Endothelial cell of umbilical vein (primary cell): Measurements from ENCODE around the gene SPTLC1. TPM values are rescaled to one million over a fixed set of nuclear protein-coding genes. Genes with fewer than 3 reads are reported as not detected.

Experiments used
- BruUV-seq: library from RNA; stranded (reverse); fragments of 400-500 nt; replicated peaks from 2 replicates; lab custom pipeline; 2021; lab: Mats Ljungman, UMichigan
- CTCF ChIA-PET: fragments of 300-600, 350-600 bp; sonication (Branson Sonifier 250); formaldehyde crosslinking; loops from one replicate; lab custom pipeline; 2021; ENCODE audit warnings: antibody characterized with exemption, inconsistent platforms; lab: Charles Lee
- POLR2A ChIA-PET: fragments of 300-600, 350-600 bp; sonication (Branson Sonifier 250); formaldehyde crosslinking; loops from one replicate; lab custom pipeline; 2021; ENCODE audit warnings: antibody characterized with exemption, inconsistent platforms; lab: Charles Lee
- DNase-seq: peaks from one replicate; pipeline ENCODE4 v3.0.0-alpha.2; 2011; ENCODE audit warnings: low read depth, low spot score
- FAIRE-seq: peaks from 2 replicates; lab custom pipeline; 2011; peaks lifted over from hg19 to GRCh38; lab: Jason Lieb, UNC
- H2AFZ ChIP-seq: 2 replicates; pipeline ENCODE4 v1.6.0; 2012; ENCODE audit warnings: low read depth, low read length, control low read depth, inconsistent platforms
- H3K27ac ChIP-seq: 2 replicates; pipeline ENCODE4 v1.5.1; 2011; ENCODE audit warnings: low read depth, mild to moderate bottlenecking, control low read depth, low read length, moderate library complexity; ENCODE audit not compliant: insufficient read depth
- H3K27me3 ChIP-seq, 2 experiments: 2 replicates each; pipeline versions ENCODE4 v1.6.0 to v1.6.1; 2011; ENCODE audit warnings: low read length in 2 of 2, mixed read lengths in 1 of 2; ENCODE audit not compliant: control insufficient read depth in 2 of 2, insufficient read depth in 2 of 2
- H3K36me3 ChIP-seq, 2 experiments: 2 replicates in 1 of 2; 3 replicates in 1 of 2; pipeline ENCODE4 v1.5.1; 2011; ENCODE audit warnings: low read length in 2 of 2, mild to moderate bottlenecking in 1 of 2, moderate library complexity in 1 of 2; ENCODE audit not compliant: control insufficient read depth in 2 of 2, insufficient read depth in 2 of 2; ENCODE audit errors: extremely low read depth in 1 of 2
- H3K4me1 ChIP-seq: 3 replicates; pipeline ENCODE4 v1.5.1; 2011; ENCODE audit warnings: mild to moderate bottlenecking, low read length; ENCODE audit not compliant: control insufficient read depth, insufficient read depth; ENCODE audit errors: extremely low read depth
- H3K4me2 ChIP-seq: 2 replicates; pipeline ENCODE4 v1.6.1; 2011; ENCODE audit warnings: low read length, control low read depth, mixed read lengths; ENCODE audit not compliant: insufficient read depth
- H3K4me3 ChIP-seq, 3 experiments: fragments of 200-600 bp in 1 of 3; sonication (generic), shearing (Covaris generic) in 1 of 3; replicated peaks in 1 of 3; 2 replicates each; pipeline ENCODE4 v1.5.1; 2011 to 2016; ENCODE audit warnings: control low read depth in 3 of 3, low read length in 3 of 3, mild to moderate bottlenecking in 2 of 3, inconsistent platforms in 1 of 3, low read depth in 1 of 3, moderate library complexity in 1 of 3; ENCODE audit not compliant: insufficient read depth in 1 of 3
- H3K79me2 ChIP-seq: 2 replicates; pipeline ENCODE4 v1.6.0; 2012; ENCODE audit warnings: low read length, inconsistent platforms; ENCODE audit not compliant: control insufficient read depth, insufficient read depth
- H3K9ac ChIP-seq: replicated peaks from 2 replicates; pipeline ENCODE3; 2011; ENCODE audit warnings: low read length, control low read depth; ENCODE audit not compliant: insufficient read depth; ENCODE audit errors: extremely low read depth
- H3K9me1 ChIP-seq: replicated peaks from 3 replicates; pipeline ENCODE4 v1.6.0; 2011; ENCODE audit warnings: mild to moderate bottlenecking, low read length; ENCODE audit not compliant: control insufficient read depth, insufficient read depth; ENCODE audit errors: extremely low read depth
- H3K9me3 ChIP-seq: replicated peaks from 2 replicates; pipeline ENCODE4 v1.5.1; 2012; ENCODE audit warnings: low read length, inconsistent platforms; ENCODE audit not compliant: control insufficient read depth, insufficient read depth
- H4K20me1 ChIP-seq: replicated peaks from 2 replicates; pipeline ENCODE3; 2011; ENCODE audit warnings: mild to moderate bottlenecking, low read length; ENCODE audit not compliant: control insufficient read depth, insufficient read depth; ENCODE audit errors: extremely low read depth
- CTCF ChIP-seq, 2 donors: IDR thresholded peaks; 1 replicate in 1 of 2; 2 replicates in 1 of 2; pipeline ENCODE4 v1.5.1; 2011; ENCODE audit warnings: low read length in 2 of 2, mild to moderate bottlenecking in 2 of 2, moderate library complexity in 2 of 2, control low read depth in 1 of 2, inconsistent platforms in 1 of 2, low read depth in 1 of 2; ENCODE audit not compliant: insufficient read depth in 1 of 2; ENCODE audit errors: extremely low read depth in 1 of 2
- EZH2 ChIP-seq: IDR thresholded peaks from 2 replicates; pipeline ENCODE4 v1.6.1; 2012; ENCODE audit warnings: borderline replicate concordance, low read depth, mild to moderate bottlenecking, moderate library complexity, low read length, inconsistent platforms; ENCODE audit not compliant: severe bottlenecking
- FOS ChIP-seq: IDR thresholded peaks from 2 replicates; pipeline ENCODE4 v1.6.1; 2011; ENCODE audit warnings: mild to moderate bottlenecking, low read length, moderate library complexity, borderline replicate concordance; ENCODE audit not compliant: insufficient read depth
- GATA2 ChIP-seq: IDR thresholded peaks from 2 replicates; pipeline ENCODE4 v1.7.0; 2011; ENCODE audit warnings: low read depth, mild to moderate bottlenecking, moderate library complexity, mixed read lengths, low read length; ENCODE audit not compliant: insufficient read length, insufficient read depth
- JUN ChIP-seq: IDR thresholded peaks from 2 replicates; pipeline ENCODE4 v1.6.1; 2011; ENCODE audit warnings: borderline replicate concordance, low read depth; ENCODE audit not compliant: insufficient read length, insufficient read depth
- MAX ChIP-seq: IDR thresholded peaks from 2 replicates; pipeline ENCODE4 v1.6.1; 2011; ENCODE audit not compliant: insufficient read depth, insufficient read length
- MYC ChIP-seq: IDR thresholded peaks from one replicate; pipeline ENCODE4 v1.6.1; 2011; ENCODE audit warnings: mild to moderate bottlenecking, low read depth, low read length
- POLR2A ChIP-seq: IDR thresholded peaks from 2 replicates; pipeline ENCODE4 v1.6.1; 2012; ENCODE audit warnings: low read depth, mild to moderate bottlenecking, control low read depth, low read length
- POLR2AphosphoS5 ChIP-seq: IDR thresholded peaks from 2 replicates; pipeline ENCODE4 v1.6.1; 2012; ENCODE audit warnings: low read depth, mild to moderate bottlenecking, control low read depth, low read length, moderate library complexity; ENCODE audit not compliant: insufficient read depth
- dilution Hi-C: fragments of 300-500 bp; cut with MboI; formaldehyde crosslinking; loops from one replicate; pipeline ENCODE4 v1.15.0; 2019; ENCODE audit warnings: low sequenced_read_pairs; ENCODE audit not compliant: extremely low pct_ligation_motif_present
- intact Hi-C: fragments of 100-400 bp; cut with micrococcal nuclease; formaldehyde crosslinking; loops from one replicate; pipeline ENCODE4 v1.10.0; 2022
- polyA plus RNA-seq, 4 experiments: library from polyadenylated mRNA; depleted of rRNA in 3 of 4; stranded (reverse) in 3 of 4; unstranded in 1 of 4; fragments of >200 nt; gene quantifications; 2 replicates each; pipeline versions ENCODE4 v1.2.1 to v1.2.3, GENCODE V29; 2011 to 2012; ENCODE audit warnings: missing spikeins in 1 of 4
- total RNA-seq: library from RNA; stranded (reverse); gene quantifications from 2 replicates; pipeline ENCODE4 v1.2.3, GENCODE V29; 2021

Gene SPTLC1
- total and polyA plus RNA-seq, 2 donors (not counting 3 experiments of a cell fraction or from before 2014, with no cell fraction given), result 35.9 to 68.5 TPM

- Histone ChIP-seq H2AFZ (no peak overlapping the region), H3K27me3 (no peaks in the 10 kb centered on the region), H3K9me3 (no peaks in the 10 kb centered on the region), H3K36me3 (peaks cover 2 to 7% of the 10 kb centered on the region in 2 experiments), H3K27ac (no peak overlapping the region), H3K79me2 (no peaks in the 10 kb centered on the region), H4K20me1 (no peaks in the 10 kb centered on the region), H3K4me3 (no peak overlapping the region), H3K9me1 (no peaks in the 10 kb centered on the region), H3K4me2 (no peak overlapping the region), H3K4me1 (no peaks in the 10 kb centered on the region), H3K9ac (no peak overlapping the region)
- DNase-seq (no peak), FAIRE-seq (no peak)
- intact Hi-C loops, result no loop called here
- TF ChIP-seq POLR2A (no peak), POLR2AphosphoS5 (no peak), MAX (no peak), JUN (no peak), GATA2 (no peak), MYC (no peak), FOS (no peak), CTCF (IDR thresholded peaks at IDR 0.05; ENCODE audit: extremely low read depth in 1 of 2, insufficient read depth in 1 of 2, low read depth in 1 of 2, low read length in 2 of 2) (no peak), EZH2 (no peak)
- BruUV-seq, result no TSS peak
- ChIA-PET POLR2A (no interaction called here), CTCF (no interaction called here)
- dilution Hi-C loops, result no loop called here
Observed at GRCh38 chr9:92077888-92078287, 37.3 kb downstream of the SPTLC1 start.
